HepG2 (cell line): Measurements from ENCODE around the gene USP19. TPM values are rescaled to one million over a fixed set of nuclear protein-coding genes. Genes with fewer than 3 reads are reported as not detected.
A peak's percentile ranks its signal among the peaks of the same experiment; 100 is the strongest.

Source experiments
- ARID5B ChIP-seq: IDR thresholded peaks from 2 replicates; pipeline ENCODE4 v1.4.0; 2020; ENCODE audit warnings: mild to moderate bottlenecking, missing genetic modification reagents
- ASH2L ChIP-seq: fragments of 300-600, 200-600 bp; sonication (generic); IDR thresholded peaks from 2 replicates; pipeline ENCODE4 v1.7.0; 2017; ENCODE audit warnings: low read depth, mild to moderate bottlenecking, moderate library complexity, mixed read lengths, low read length; ENCODE audit not compliant: insufficient read length
- CHD4 ChIP-seq: fragments of 200-600 bp; sonication (generic); IDR thresholded peaks from 2 replicates; pipeline ENCODE4 v1.7.0; 2017; ENCODE audit warnings: mild to moderate bottlenecking, low read length, borderline replicate concordance
- DPF2 ChIP-seq: sonication (generic); formaldehyde crosslinking; IDR thresholded peaks from 2 replicates; pipeline ENCODE4 v1.4.0; 2020; ENCODE audit warnings: mild to moderate bottlenecking, low read depth, missing genetic modification reagents, borderline replicate concordance
- EZH2 ChIP-seq: conservative IDR thresholded peaks from 2 replicates; pipeline ENCODE4 v1.6.1; 2012; ENCODE audit warnings: mild to moderate bottlenecking, low read depth, low read length, moderate library complexity
- FOXK2 ChIP-seq: fragments of 450-650 bp; IDR thresholded peaks from 2 replicates; pipeline ENCODE4 v1.6.1; 2016
- FOXM1 ChIP-seq: sonication (generic); formaldehyde crosslinking; IDR thresholded peaks from 2 replicates; pipeline ENCODE4 v1.5.0; 2020; ENCODE audit warnings: missing genetic modification reagents
- GATA4 ChIP-seq: sonication (generic); IDR thresholded peaks from 2 replicates; pipeline ENCODE4 v1.6.1; 2016; ENCODE audit warnings: antibody characterized with exemption, low read depth, borderline replicate concordance
- HBP1 ChIP-seq: IDR thresholded peaks from 2 replicates; pipeline ENCODE4 v1.6.1; 2016; ENCODE audit warnings: low read depth, control low read depth
- KAT2B ChIP-seq: fragments of 150-350 bp; IDR thresholded peaks from 2 replicates; pipeline ENCODE4 v1.6.1; 2014; ENCODE audit warnings: low read depth, low read length, borderline replicate concordance
- KDM1A ChIP-seq: IDR thresholded peaks from 2 replicates; pipeline ENCODE4 v1.6.1; 2016; ENCODE audit warnings: missing compliant biosample characterization
- KMT2A ChIP-seq: sonication (generic); formaldehyde crosslinking; IDR thresholded peaks from 2 replicates; pipeline ENCODE4 v1.4.0; 2020; ENCODE audit warnings: missing genetic modification reagents
- TFAP4 ChIP-seq: sonication (generic); IDR thresholded peaks from 2 replicates; pipeline ENCODE4 v1.6.1; 2016; ENCODE audit warnings: low read depth, borderline replicate concordance
- ZNF225 ChIP-seq: sonication (generic); formaldehyde crosslinking; IDR thresholded peaks from 2 replicates; pipeline ENCODE4 v1.4.0; 2020; ENCODE audit warnings: mild to moderate bottlenecking, missing genetic modification reagents
- ZNF34 ChIP-seq: sonication (generic); formaldehyde crosslinking; IDR thresholded peaks from 2 replicates; pipeline ENCODE4 v1.4.0; 2020; ENCODE audit warnings: mild to moderate bottlenecking, missing genetic modification reagents, borderline replicate concordance
- ZNF501 ChIP-seq: sonication (generic); formaldehyde crosslinking; IDR thresholded peaks from 2 replicates; pipeline ENCODE4 v1.5.1; 2020; ENCODE audit warnings: mild to moderate bottlenecking, moderate library complexity, missing genetic modification reagents
- ZNF567 ChIP-seq: sonication (generic); formaldehyde crosslinking; IDR thresholded peaks from 2 replicates; pipeline ENCODE4 v1.8.1; 2023; ENCODE audit warnings: mild to moderate bottlenecking, missing genetic modification reagents, borderline replicate concordance
- ZNF605 ChIP-seq: sonication (generic); formaldehyde crosslinking; IDR thresholded peaks from 2 replicates; pipeline ENCODE4 v1.8.0; 2022; ENCODE audit warnings: mild to moderate bottlenecking, missing genetic modification reagents
- ZNF782 ChIP-seq: sonication (generic); formaldehyde crosslinking; IDR thresholded peaks from 2 replicates; pipeline ENCODE4 v1.4.0; 2020; ENCODE audit warnings: missing genetic modification reagents, mild to moderate bottlenecking, borderline replicate concordance
- polyA plus RNA-seq, 8 experiments: library from polyadenylated mRNA; depleted of rRNA in 3 of 8; stranded (reverse) in 7 of 8; unstranded in 1 of 8; fragments of >200 nt; fragmentation: Illumina TruSeq in 4 of 8; extraction: Trizol in 4 of 8; gene quantifications; 2 replicates each; pipeline versions ENCODE4 v1.2.1 to v1.2.3, GENCODE V29; 2011 to 2016; ENCODE audit warnings: low read depth in 4 of 8, missing spikeins in 1 of 8, mixed read lengths in 1 of 8; ENCODE audit not compliant: insufficient read depth in 1 of 8
- total RNA-seq, 5 experiments: library from RNA; depleted of rRNA; stranded (reverse); fragments of >200 nt; fragmentation: Illumina TruSeq; extraction: Trizol; gene quantifications; 2 replicates each; pipeline ENCODE4 v1.2.3, GENCODE V29; 2016; ENCODE audit warnings: low read depth in 1 of 5

USP19 gene
- total and polyA plus RNA-seq, 2 of the 13 experiments (the other 11 are each of a cell fraction or from before 2014, with no cell fraction given): 28.3 to 31.7 TPM

GRCh38 chr3:49166752-49167556 lies 46.3 kb upstream of the USP19 start (continued):
- TF ChIP-seq KMT2A: no peak
- TF ChIP-seq ZNF501: peak; percentile 51; the same call in 1 of the 2 replicates
- no peak for TF ChIP-seq GATA4
- TF ChIP-seq ZNF782 (CRISPR knock-in tag): no peak
- TF ChIP-seq FOXK2: no peak
- no peak for TF ChIP-seq EZH2
- TF ChIP-seq ARID5B (CRISPR knock-in tag): peak; percentile 10; the same call in 1 of the 2 replicates
- no peak for TF ChIP-seq KDM1A (CRISPR knock-in tag)
- no peak for TF ChIP-seq KAT2B
- TF ChIP-seq TFAP4: peak; percentile 26; the same call in 1 of the 2 replicates
- peak; percentile 63; the same call in 1 of the 2 replicates for TF ChIP-seq ZNF605
- TF ChIP-seq ASH2L: no peak
- no peak for TF ChIP-seq HBP1 (CRISPR knock-in tag)
- peak; percentile 16; the same call in 1 of the 2 replicates for TF ChIP-seq ZNF225
- no peak for TF ChIP-seq DPF2 (CRISPR knock-in tag)
- TF ChIP-seq ZNF34: 0 out of 2 replicates have a peak, but pooled peaks have one; percentile 53
- TF ChIP-seq FOXM1 (CRISPR knock-in tag): no peak
- TF ChIP-seq CHD4: peak; percentile 51; the same call in 1 of the 2 replicates
- TF ChIP-seq ZNF567 (CRISPR knock-in tag): no peak
